ENCODE results near the gene OSBPL3.
A peak's percentile ranks its signal among the peaks of the same experiment; 100 is the strongest.

OSBPL3 gene

DNA sequence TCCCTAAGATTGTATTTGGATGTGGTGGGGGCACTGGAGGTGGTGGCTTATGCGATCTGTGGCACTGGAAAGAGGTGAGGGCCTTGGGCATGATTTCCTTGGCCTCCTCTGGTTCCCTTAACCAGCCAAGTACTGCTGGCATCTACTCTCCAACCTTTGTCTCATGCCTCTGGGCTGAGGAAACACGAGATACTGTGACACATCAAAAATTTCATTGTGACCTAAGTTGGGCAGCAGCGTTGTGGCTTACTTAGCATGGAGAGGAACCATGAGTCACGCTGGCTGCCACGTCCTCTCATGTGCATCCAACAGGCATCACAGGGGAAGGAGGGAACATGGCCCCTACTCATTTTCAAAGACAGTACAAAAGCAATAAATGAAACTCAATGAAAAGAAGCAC lies 193.0 kb downstream of the OSBPL3 start:
- no peak overlapping the region for H3K4me3 ChIP-seq (ENCODE audit: low read length)
- TF ChIP-seq, protein P1, sequence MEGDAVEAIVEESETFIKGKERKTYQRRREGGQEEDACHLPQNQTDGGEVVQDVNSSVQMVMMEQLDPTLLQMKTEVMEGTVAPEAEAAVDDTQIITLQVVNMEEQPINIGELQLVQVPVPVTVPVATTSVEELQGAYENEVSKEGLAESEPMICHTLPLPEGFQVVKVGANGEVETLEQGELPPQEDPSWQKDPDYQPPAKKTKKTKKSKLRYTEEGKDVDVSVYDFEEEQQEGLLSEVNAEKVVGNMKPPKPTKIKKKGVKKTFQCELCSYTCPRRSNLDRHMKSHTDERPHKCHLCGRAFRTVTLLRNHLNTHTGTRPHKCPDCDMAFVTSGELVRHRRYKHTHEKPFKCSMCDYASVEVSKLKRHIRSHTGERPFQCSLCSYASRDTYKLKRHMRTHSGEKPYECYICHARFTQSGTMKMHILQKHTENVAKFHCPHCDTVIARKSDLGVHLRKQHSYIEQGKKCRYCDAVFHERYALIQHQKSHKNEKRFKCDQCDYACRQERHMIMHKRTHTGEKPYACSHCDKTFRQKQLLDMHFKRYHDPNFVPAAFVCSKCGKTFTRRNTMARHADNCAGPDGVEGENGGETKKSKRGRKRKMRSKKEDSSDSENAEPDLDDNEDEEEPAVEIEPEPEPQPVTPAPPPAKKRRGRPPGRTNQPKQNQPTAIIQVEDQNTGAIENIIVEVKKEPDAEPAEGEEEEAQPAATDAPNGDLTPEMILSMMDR (conservative IDR thresholded peaks at IDR 0.05; ENCODE audit: low read depth, low read length): no peak
- peak; percentile 86 for DNase-seq (ENCODE audit: low read depth)

DNA sequence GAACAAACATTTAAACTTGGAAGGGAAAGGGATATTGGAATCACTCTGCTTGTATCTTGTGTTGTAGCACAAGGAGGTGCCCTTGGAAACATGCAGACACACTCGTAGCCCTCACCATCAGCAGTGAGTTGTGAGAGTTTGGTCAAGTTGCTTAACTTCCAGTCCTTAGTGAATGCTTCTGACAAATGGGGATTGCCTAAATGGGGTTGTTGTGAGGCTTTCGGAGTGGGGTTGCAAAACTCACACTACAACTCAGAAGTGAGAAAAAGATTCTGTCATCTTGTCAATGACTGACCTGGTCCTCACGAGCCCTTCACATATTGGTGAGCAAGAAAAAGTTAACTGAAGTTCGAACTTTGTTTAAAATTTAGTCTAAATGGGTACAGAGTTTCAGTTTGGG lies 193.7 kb downstream of the OSBPL3 start:
- DNase-seq (ENCODE audit: low read depth): no peak
- TF ChIP-seq, protein P1 (conservative IDR thresholded peaks at IDR 0.05; ENCODE audit: low read depth, low read length): no peak
- H3K4me3 ChIP-seq (ENCODE audit: low read length): no peak overlapping the region

DNA sequence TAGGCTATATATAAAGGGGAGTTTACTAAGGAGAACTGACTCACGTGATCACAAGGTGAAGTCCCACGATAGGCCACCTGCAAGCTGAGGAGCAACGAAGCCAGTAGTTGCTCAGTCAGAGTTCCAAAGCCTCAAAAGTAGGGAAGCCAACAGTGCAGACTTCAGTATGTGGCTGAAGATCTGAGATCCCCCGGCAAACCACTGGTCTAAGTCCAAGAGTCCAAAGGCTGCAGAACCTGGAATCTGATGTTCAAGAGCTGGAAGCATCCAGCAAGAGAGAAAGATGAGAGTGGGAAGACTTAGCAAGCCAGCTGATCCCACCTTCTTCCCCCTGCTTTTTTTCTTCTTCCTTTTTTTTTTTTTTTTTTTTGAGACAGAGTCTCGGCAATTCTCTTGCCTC lies 195.7 kb downstream of the OSBPL3 start:
- no peak overlapping the region for H3K4me3 ChIP-seq (ENCODE audit: low read length)
- TF ChIP-seq, protein P1 (conservative IDR thresholded peaks at IDR 0.05; ENCODE audit: low read depth, low read length): no peak
- no peak for DNase-seq (ENCODE audit: low read depth)

DNA sequence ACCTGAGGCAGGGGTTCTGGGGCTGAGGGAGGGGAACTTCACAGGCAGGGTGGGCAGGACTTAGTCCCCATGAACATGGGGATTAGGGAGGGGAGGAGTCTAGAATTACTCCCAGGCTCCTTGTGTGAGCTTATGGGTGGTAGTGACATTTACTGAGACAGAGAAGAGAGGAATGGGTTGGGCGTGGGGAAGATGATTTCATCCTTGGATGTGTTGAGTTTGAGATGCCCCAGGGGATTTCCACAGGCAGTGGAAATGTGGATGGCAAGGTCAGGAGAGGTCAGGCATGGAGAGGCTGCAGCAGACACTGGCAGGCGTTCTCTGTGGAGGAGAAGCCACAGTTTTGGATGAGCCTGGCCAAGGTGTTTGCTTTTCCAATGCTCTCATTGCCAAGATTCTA lies 196.3 kb downstream of the OSBPL3 start:
- no peak for DNase-seq (ENCODE audit: low read depth)
- H3K4me3 ChIP-seq (ENCODE audit: low read length): no peak overlapping the region
- TF ChIP-seq, protein P1 (conservative IDR thresholded peaks at IDR 0.05; ENCODE audit: low read depth, low read length): no peak

DNA sequence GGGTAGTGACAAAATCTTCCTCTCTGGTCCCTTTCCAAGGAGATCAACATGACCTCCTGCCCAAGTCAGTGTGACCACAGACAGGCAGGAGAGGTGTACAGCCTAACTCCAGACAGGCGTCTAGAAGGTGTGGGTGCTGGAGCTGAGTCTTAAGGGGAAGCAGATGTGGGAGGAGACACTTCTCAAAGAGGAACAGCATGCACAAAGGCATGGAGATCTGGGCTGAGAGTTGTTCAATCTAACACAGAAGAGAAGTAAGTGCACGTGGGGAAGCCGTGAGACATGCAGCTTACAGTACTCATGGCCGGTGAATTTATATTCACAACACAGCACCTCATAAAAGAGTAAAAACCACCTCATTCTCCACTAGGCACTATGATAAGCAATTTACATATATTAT lies 198.9 kb downstream of the OSBPL3 start:
- no peak for DNase-seq (ENCODE audit: low read depth)
- no peak overlapping the region for H3K4me3 ChIP-seq (ENCODE audit: low read length)
- TF ChIP-seq, protein P1 (conservative IDR thresholded peaks at IDR 0.05; ENCODE audit: low read depth, low read length): no peak

DNA sequence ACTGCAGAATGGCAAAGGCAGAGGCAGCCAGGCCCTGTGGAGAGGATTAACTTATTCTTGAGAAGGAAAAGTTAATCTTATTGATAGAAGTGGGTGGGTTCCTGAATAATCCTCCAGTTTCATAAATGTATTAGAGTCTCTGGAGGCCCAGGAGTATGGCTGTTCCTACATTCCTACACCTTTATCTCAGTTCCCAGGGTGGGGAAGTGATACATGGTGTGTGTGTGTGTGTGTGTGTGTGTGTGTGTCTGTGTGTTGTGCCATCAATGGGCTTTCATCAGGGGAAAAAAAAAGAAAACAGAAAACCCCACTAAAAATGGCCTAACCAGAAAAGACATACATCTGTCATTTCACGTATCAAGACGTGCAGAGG lies 200.7 kb downstream of the OSBPL3 start:
- DNase-seq (ENCODE audit: low read depth): peak; percentile 23
- TF ChIP-seq, protein P1 (conservative IDR thresholded peaks at IDR 0.05; ENCODE audit: low read depth, low read length): no peak
- no peak overlapping the region for H3K4me3 ChIP-seq (ENCODE audit: low read length)

DNA sequence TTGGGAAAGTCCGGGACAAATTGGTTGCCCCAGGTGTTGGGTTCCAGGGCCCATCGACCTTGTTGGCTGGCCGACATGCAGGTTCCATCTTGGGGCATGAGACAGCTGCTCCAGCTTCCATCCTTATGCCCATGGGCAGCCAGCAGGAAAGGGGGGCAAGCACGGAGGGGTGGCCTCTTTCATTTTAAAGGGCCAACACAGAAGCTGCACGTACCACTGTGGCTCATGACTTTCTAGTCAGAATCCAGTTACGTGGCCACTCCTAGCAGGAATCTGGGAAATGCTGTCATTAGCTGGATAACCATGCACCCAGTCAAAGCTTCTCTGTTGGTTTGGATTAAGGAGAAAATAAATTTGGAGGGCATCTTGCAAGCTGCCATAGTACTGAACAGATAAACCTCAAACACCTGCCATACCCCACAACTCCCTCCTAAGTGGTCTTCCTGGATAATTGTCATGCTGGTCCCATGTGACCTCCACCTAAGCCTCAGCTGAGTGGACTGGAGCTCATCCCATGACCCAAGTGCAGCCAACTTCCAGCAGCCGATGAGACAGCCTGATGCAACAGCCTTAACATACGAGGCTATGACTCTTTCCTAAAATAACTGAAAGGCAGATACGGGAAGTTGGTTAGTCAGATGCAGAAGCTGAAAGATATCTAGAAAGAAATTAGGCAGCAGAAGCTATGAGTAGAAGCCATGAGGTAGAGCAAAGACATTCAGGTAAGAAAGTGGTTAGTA lies 201.3 kb downstream of the OSBPL3 start:
- TF ChIP-seq, protein P1 (conservative IDR thresholded peaks at IDR 0.05; ENCODE audit: low read depth, low read length): no peak
- peak; percentile 8 for DNase-seq (ENCODE audit: low read depth)
- H3K4me3 ChIP-seq (ENCODE audit: low read length): no peak overlapping the region

Measured in retinal pigment epithelial cell (primary cell).